WTC11 (cell line): ENCODE measurements around the gene CENPV. TPM values are rescaled to one million over a fixed set of nuclear protein-coding genes. Genes with fewer than 3 reads are reported as not detected.

ENCODE experiments used
- ATAC-seq: fragments of 200-7000 bp; cut with Tn5 transposase; 2 replicates; pipeline ENCODE4 v1.10.0; 2021; ENCODE audit warnings: mild to moderate bottlenecking, moderate library complexity
- CTCF ChIA-PET: fragments of 300-600 bp; sonication (Branson Sonifier 250); formaldehyde crosslinking; loops from one replicate; lab custom pipeline; 2021; ENCODE audit warnings: antibody characterized with exemption; lab: Charles Lee
- POLR2A ChIA-PET: fragments of 350-600 bp; sonication (Branson Sonifier 250); formaldehyde crosslinking; loops from one replicate; lab custom pipeline; 2021; ENCODE audit warnings: antibody characterized with exemption; lab: Charles Lee
- DNase-seq: peaks from one replicate; pipeline ENCODE4 v3.0.0; 2021; ENCODE audit warnings: low spot score
- H3K27ac Mint-ChIP-seq: 2 replicates; pipeline ENCODE4 v1.8.0; 2021; ENCODE audit warnings: mixed read lengths
- H3K27me3 Mint-ChIP-seq: 2 replicates; pipeline ENCODE4 v1.8.0; 2021; ENCODE audit warnings: low read depth, mild to moderate bottlenecking, moderate library complexity, mixed read lengths
- H3K36me3 Mint-ChIP-seq: 2 replicates; pipeline ENCODE4 v1.8.0; 2021; ENCODE audit warnings: mixed read lengths
- H3K4me1 Mint-ChIP-seq: 2 replicates; pipeline ENCODE4 v1.8.0; 2022; ENCODE audit warnings: mixed read lengths
- H3K4me3 Mint-ChIP-seq: 2 replicates; pipeline ENCODE4 v1.8.0; 2021; ENCODE audit warnings: mild to moderate bottlenecking, moderate library complexity, mixed read lengths
- H3K9me3 Mint-ChIP-seq: 2 replicates; pipeline ENCODE4 v1.8.0; 2021; ENCODE audit warnings: mixed read lengths
- CBFB ChIP-seq: sonication (generic); formaldehyde crosslinking; IDR thresholded peaks from 2 replicates; pipeline ENCODE4 v1.8.1; 2022; ENCODE audit warnings: mild to moderate bottlenecking, low read depth, missing genetic modification reagents
- ELF4 ChIP-seq: sonication (generic); formaldehyde crosslinking; IDR thresholded peaks from 2 replicates; pipeline ENCODE4 v1.8.1; 2022; ENCODE audit warnings: low read depth, mild to moderate bottlenecking, moderate library complexity, missing genetic modification reagents
- FOXJ3 ChIP-seq: sonication (generic); formaldehyde crosslinking; IDR thresholded peaks from 2 replicates; pipeline ENCODE4 v1.9.0; 2021; ENCODE audit warnings: missing genetic modification reagents, mild to moderate bottlenecking, borderline replicate concordance
- JUN ChIP-seq: sonication (generic); formaldehyde crosslinking; IDR thresholded peaks from 2 replicates; pipeline ENCODE4 v1.8.0; 2023; ENCODE audit warnings: mild to moderate bottlenecking, missing genetic modification reagents
- MYBL2 ChIP-seq: sonication (generic); formaldehyde crosslinking; IDR thresholded peaks from 2 replicates; pipeline ENCODE4 v1.8.1; 2023; ENCODE audit warnings: mild to moderate bottlenecking, moderate library complexity, missing genetic modification reagents
- NFYB ChIP-seq: sonication (generic); formaldehyde crosslinking; conservative IDR thresholded peaks from 2 replicates; pipeline ENCODE4 v1.8.0; 2022; ENCODE audit warnings: low read depth, missing genetic modification reagents
- PRRX2 ChIP-seq: fragments of 250-450 bp; sonication (Bioruptor Pico); IDR thresholded peaks from 2 replicates; pipeline ENCODE4 v1.8.0; 2021; ENCODE audit warnings: mild to moderate bottlenecking
- SMAD3 ChIP-seq: sonication (generic); formaldehyde crosslinking; IDR thresholded peaks from 2 replicates; pipeline ENCODE4 v1.8.0; 2022; ENCODE audit warnings: missing genetic modification reagents, mild to moderate bottlenecking, borderline replicate concordance
- SMAD4 ChIP-seq: sonication (generic); formaldehyde crosslinking; IDR thresholded peaks from 2 replicates; pipeline ENCODE4 v1.8.0; 2022; ENCODE audit warnings: mild to moderate bottlenecking, missing genetic modification reagents
- SP1 ChIP-seq: sonication (generic); formaldehyde crosslinking; conservative IDR thresholded peaks from 2 replicates; pipeline ENCODE4 v1.8.1; 2022; ENCODE audit warnings: missing genetic modification reagents
- TEAD1 ChIP-seq: sonication (generic); formaldehyde crosslinking; IDR thresholded peaks from 2 replicates; pipeline ENCODE4 v1.8.0; 2022; ENCODE audit warnings: mild to moderate bottlenecking, missing genetic modification reagents
- ZNF232 ChIP-seq: sonication (generic); formaldehyde crosslinking; IDR thresholded peaks from 2 replicates; pipeline ENCODE4 v1.8.0; 2022; ENCODE audit warnings: mild to moderate bottlenecking, missing genetic modification reagents
- ZNF396 ChIP-seq: fragments of 250-450 bp; sonication (Bioruptor Pico); IDR thresholded peaks from 2 replicates; pipeline ENCODE4 v1.8.0; 2021; ENCODE audit warnings: mild to moderate bottlenecking, moderate library complexity, borderline replicate concordance
- ZNF416 ChIP-seq: fragments of 250-450 bp; sonication (Bioruptor Pico); IDR thresholded peaks from 2 replicates; pipeline ENCODE4 v1.9.0; 2021; ENCODE audit warnings: mild to moderate bottlenecking, inconsistent platforms
- total RNA-seq: library from RNA; stranded (reverse); gene quantifications from 3 replicates; pipeline ENCODE4 v1.2.3, GENCODE V29; 2021
- TF ChIP-seq, protein P1 (sequence below): sonication (generic); formaldehyde crosslinking; IDR thresholded peaks from 2 replicates; pipeline ENCODE4 v1.8.1; 2023; ENCODE audit warnings: mild to moderate bottlenecking, missing genetic modification reagents
- TF ChIP-seq, protein P2 (sequence below): sonication (generic); formaldehyde crosslinking; IDR thresholded peaks from 2 replicates; pipeline ENCODE4 v1.8.0; 2022; ENCODE audit warnings: mild to moderate bottlenecking, missing genetic modification reagents
- TF ChIP-seq, protein P3 (sequence below): sonication (generic); formaldehyde crosslinking; IDR thresholded peaks from 2 replicates; pipeline ENCODE4 v1.8.0; 2022; ENCODE audit warnings: mild to moderate bottlenecking, missing genetic modification reagents
- TF ChIP-seq, protein P4 (sequence below): sonication (generic); formaldehyde crosslinking; conservative IDR thresholded peaks from 2 replicates; pipeline ENCODE4 v1.8.1; 2023; ENCODE audit warnings: mild to moderate bottlenecking, low read depth, missing genetic modification reagents, moderate library complexity
- TF ChIP-seq, protein P5 (sequence below): fragments of 200-600 bp; IDR thresholded peaks from 2 replicates; pipeline ENCODE4 v1.8.0; 2022; ENCODE audit warnings: antibody characterized with exemption

Gene CENPV
- total RNA-seq, 1 experiment from 2014 or later, result 152 TPM

DNA sequence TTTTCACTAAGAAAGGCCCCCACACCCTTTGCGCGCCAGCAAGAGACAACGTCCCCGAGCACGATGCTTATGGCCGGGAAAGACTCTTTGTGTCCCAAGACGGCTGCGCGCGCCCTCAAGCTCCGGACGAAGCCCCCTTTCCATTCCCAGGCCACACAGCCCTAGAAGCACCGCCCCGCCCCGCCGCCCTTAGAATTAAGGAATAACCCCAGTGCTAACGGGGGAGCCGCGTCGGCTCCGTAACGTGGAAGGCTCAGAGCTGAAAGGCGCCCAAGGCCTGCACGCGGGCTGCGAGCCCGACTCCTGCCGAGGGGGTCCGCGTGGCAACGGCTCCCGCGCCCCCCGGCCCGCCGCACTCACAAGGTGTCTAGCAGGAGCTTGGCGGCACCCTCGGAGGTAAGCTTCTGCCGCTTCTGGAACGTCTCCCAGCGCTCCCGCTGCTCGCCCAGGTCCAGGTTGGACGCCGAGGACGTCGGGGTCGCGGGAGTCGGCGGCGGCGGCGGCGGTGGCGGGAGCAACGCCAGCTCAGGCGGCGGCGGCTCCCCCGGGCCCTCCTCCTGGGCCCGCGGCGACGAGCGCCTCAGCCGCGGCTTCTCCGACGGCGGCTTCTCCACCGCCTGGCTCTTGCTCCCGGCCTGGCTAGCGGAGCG, 477 bp downstream of the CENPV start (continued):
- TF ChIP-seq NFYB (no peak), MYBL2 (CRISPR knock-in tag) (0 out of 2 replicates have a peak, but pooled peaks have one; percentile 62), ZNF416 (CRISPR knock-in tag) (no peak)
- TF ChIP-seq, protein P1, sequence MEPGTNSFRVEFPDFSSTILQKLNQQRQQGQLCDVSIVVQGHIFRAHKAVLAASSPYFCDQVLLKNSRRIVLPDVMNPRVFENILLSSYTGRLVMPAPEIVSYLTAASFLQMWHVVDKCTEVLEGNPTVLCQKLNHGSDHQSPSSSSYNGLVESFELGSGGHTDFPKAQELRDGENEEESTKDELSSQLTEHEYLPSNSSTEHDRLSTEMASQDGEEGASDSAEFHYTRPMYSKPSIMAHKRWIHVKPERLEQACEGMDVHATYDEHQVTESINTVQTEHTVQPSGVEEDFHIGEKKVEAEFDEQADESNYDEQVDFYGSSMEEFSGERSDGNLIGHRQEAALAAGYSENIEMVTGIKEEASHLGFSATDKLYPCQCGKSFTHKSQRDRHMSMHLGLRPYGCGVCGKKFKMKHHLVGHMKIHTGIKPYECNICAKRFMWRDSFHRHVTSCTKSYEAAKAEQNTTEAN (CRISPR knock-in tag), result no peak
- TF ChIP-seq, protein P2, sequence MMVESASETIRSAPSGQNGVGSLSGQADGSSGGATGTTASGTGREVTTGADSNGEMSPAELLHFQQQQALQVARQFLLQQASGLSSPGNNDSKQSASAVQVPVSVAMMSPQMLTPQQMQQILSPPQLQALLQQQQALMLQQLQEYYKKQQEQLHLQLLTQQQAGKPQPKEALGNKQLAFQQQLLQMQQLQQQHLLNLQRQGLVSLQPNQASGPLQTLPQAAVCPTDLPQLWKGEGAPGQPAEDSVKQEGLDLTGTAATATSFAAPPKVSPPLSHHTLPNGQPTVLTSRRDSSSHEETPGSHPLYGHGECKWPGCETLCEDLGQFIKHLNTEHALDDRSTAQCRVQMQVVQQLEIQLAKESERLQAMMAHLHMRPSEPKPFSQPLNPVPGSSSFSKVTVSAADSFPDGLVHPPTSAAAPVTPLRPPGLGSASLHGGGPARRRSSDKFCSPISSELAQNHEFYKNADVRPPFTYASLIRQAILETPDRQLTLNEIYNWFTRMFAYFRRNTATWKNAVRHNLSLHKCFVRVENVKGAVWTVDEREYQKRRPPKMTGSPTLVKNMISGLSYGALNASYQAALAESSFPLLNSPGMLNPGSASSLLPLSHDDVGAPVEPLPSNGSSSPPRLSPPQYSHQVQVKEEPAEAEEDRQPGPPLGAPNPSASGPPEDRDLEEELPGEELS (CRISPR knock-in tag), result 0 out of 2 replicates have a peak, but pooled peaks have one; percentile 5
- TF ChIP-seq, protein P3, sequence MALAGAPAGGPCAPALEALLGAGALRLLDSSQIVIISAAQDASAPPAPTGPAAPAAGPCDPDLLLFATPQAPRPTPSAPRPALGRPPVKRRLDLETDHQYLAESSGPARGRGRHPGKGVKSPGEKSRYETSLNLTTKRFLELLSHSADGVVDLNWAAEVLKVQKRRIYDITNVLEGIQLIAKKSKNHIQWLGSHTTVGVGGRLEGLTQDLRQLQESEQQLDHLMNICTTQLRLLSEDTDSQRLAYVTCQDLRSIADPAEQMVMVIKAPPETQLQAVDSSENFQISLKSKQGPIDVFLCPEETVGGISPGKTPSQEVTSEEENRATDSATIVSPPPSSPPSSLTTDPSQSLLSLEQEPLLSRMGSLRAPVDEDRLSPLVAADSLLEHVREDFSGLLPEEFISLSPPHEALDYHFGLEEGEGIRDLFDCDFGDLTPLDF, result 0 out of 2 replicates have a peak, but pooled peaks have one; percentile 19

DNA sequence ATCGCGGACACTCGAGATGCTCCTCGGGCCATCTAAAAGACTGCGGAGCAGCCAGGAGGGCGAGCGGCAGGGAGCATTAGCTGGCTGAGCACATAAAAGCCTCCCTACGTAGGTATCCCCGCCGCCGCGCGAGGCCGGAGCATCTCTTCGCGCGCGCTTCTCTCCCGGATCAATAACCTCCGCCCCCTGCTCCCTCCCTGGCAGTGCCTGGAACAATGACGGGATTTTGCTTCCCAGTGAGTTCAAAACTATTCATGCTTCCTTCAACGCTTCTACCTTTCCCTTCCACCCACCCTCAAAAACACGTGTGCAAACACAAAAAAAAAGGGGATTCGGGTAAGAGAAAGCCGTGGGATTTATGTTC, 984 bp downstream of the CENPV start:
- peak overlapping the region; percentile 57 for H3K27ac Mint-ChIP-seq
- H3K27me3 Mint-ChIP-seq, result peaks cover 24% of the 10 kb centered on the region
- H3K4me3 Mint-ChIP-seq, result peak overlapping the region; percentile 93
- POLR2A ChIA-PET, result interaction anchor here (0.6 to 2.5 kb wide), 7 partner anchors 11 to 89 kb away, joined by 3 to 14 read pairs (median 4); partner anchors contain the start of gene UBB
- peaks cover 28% of the 10 kb centered on the region for H3K4me1 Mint-ChIP-seq
- peak; percentile 29 for ATAC-seq
- no peaks in the 10 kb centered on the region for H3K9me3 Mint-ChIP-seq
- H3K36me3 Mint-ChIP-seq, result peaks cover 20% of the 10 kb centered on the region
- CTCF ChIA-PET, result interaction anchor here (1.1 to 6.3 kb wide), 7 partner anchors 10 to 237 kb away, joined by 3 to 64 read pairs (median 12); partner anchors contain the start of gene TRPV2
- peak; percentile 57 for DNase-seq
- TF ChIP-seq, protein P3, result no peak
- TF ChIP-seq ZNF396 (CRISPR knock-in tag) (no peak), SMAD3 (no peak), PRRX2 (CRISPR knock-in tag) (no peak), CBFB (CRISPR knock-in tag) (no peak), JUN (CRISPR knock-in tag) (no peak; the same call in 1 of the 2 replicates), TEAD1 (CRISPR knock-in tag) (0 out of 2 replicates have a peak, but pooled peaks have one; percentile 58), ELF4 (CRISPR knock-in tag) (no peak), FOXJ3 (CRISPR knock-in tag) (no peak), SP1 (CRISPR knock-in tag) (no peak), ZNF232 (CRISPR knock-in tag) (no peak), SMAD4 (CRISPR knock-in tag) (no peak)
- TF ChIP-seq, protein P2 (CRISPR knock-in tag), result 0 out of 2 replicates have a peak, but pooled peaks have one; percentile 11
- TF ChIP-seq, protein P4, sequence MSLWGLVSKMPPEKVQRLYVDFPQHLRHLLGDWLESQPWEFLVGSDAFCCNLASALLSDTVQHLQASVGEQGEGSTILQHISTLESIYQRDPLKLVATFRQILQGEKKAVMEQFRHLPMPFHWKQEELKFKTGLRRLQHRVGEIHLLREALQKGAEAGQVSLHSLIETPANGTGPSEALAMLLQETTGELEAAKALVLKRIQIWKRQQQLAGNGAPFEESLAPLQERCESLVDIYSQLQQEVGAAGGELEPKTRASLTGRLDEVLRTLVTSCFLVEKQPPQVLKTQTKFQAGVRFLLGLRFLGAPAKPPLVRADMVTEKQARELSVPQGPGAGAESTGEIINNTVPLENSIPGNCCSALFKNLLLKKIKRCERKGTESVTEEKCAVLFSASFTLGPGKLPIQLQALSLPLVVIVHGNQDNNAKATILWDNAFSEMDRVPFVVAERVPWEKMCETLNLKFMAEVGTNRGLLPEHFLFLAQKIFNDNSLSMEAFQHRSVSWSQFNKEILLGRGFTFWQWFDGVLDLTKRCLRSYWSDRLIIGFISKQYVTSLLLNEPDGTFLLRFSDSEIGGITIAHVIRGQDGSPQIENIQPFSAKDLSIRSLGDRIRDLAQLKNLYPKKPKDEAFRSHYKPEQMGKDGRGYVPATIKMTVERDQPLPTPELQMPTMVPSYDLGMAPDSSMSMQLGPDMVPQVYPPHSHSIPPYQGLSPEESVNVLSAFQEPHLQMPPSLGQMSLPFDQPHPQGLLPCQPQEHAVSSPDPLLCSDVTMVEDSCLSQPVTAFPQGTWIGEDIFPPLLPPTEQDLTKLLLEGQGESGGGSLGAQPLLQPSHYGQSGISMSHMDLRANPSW, result no peak
- TF ChIP-seq, protein P5, sequence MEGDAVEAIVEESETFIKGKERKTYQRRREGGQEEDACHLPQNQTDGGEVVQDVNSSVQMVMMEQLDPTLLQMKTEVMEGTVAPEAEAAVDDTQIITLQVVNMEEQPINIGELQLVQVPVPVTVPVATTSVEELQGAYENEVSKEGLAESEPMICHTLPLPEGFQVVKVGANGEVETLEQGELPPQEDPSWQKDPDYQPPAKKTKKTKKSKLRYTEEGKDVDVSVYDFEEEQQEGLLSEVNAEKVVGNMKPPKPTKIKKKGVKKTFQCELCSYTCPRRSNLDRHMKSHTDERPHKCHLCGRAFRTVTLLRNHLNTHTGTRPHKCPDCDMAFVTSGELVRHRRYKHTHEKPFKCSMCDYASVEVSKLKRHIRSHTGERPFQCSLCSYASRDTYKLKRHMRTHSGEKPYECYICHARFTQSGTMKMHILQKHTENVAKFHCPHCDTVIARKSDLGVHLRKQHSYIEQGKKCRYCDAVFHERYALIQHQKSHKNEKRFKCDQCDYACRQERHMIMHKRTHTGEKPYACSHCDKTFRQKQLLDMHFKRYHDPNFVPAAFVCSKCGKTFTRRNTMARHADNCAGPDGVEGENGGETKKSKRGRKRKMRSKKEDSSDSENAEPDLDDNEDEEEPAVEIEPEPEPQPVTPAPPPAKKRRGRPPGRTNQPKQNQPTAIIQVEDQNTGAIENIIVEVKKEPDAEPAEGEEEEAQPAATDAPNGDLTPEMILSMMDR, result no peak
